Measurements from ENCODE around the gene SYNPO2.

GRCh38 chr4:118969359-118969758 lies 80.7 kb downstream of the SYNPO2 start:
- TF ChIP-seq TAF1 (IDR thresholded peaks at IDR 0.05; ENCODE audit: borderline replicate concordance, insufficient read depth, low read length), result no peak
- TF ChIP-seq POLR2AphosphoS5 (IDR thresholded peaks at IDR 0.05; ENCODE audit: low read depth, low read length), result no peak
- TF ChIP-seq SIN3A (IDR thresholded peaks at IDR 0.05; ENCODE audit: borderline replicate concordance, insufficient read depth, low read length), result no peak
- TF ChIP-seq REST (IDR thresholded peaks at IDR 0.05; ENCODE audit: insufficient read depth in 1 of 2, low read depth in 2 of 2, low read length in 2 of 2), result no peak
